ENCODE measurements around the gene TRIM67. TPM values are rescaled to one million over a fixed set of nuclear protein-coding genes. Genes with fewer than 3 reads are reported as not detected.
A peak's percentile ranks its signal among the peaks of the same experiment; 100 is the strongest.
"Not testable (repeated sequence)": the region's sequence is repeated elsewhere in the genome, so short reads cannot be mapped to it uniquely, and the experiment has no call there.

The TRIM67 gene
- total RNA-seq, 2 experiments from 2014 or later: not detected

GRCh38 chr1:231203259-231204057, 41.6 kb downstream of the TRIM67 start:
- no peak for DNase-seq
- H3K36me3 Mint-ChIP-seq (ENCODE audit: low read depth): no peaks in the 10 kb centered on the region
- no peaks in the 10 kb centered on the region for H3K9me3 Mint-ChIP-seq
- intact Hi-C loops (cut with micrococcal nuclease): no loop called here
- H3K4me3 Mint-ChIP-seq: no peak overlapping the region
- H3K27ac Mint-ChIP-seq: no peak overlapping the region
- CTCF ChIA-PET: no interaction called here
- no peaks in the 10 kb centered on the region for H3K27me3 Mint-ChIP-seq (ENCODE audit: low read depth)
- peaks cover 4% of the 10 kb centered on the region for H3K4me1 Mint-ChIP-seq (ENCODE audit: low read depth)

- CTCF ChIA-PET: no interaction called here
Measured at GRCh38 chr1:231206856-231207255, 45.0 kb downstream of the TRIM67 start.

GRCh38 chr1:231207437-231207836, 45.6 kb downstream of the TRIM67 start:
- Mint-ChIP-seq H3K27me3 (ENCODE audit: low read depth) (no peaks in the 10 kb centered on the region), H3K9me3 (no peaks in the 10 kb centered on the region), H3K27ac (no peak overlapping the region), H3K4me1 (ENCODE audit: low read depth) (peaks cover 6% of the 10 kb centered on the region), H3K36me3 (ENCODE audit: low read depth) (no peaks in the 10 kb centered on the region), H3K4me3 (no peak overlapping the region)
- no peak for DNase-seq
- CTCF ChIA-PET: no interaction called here
- intact Hi-C loops (cut with micrococcal nuclease): no loop called here

More at GRCh38 chr1:231206856-231207255, 45.0 kb downstream of the TRIM67 start:
- no peak for DNase-seq
- no peaks in the 10 kb centered on the region for H3K9me3 Mint-ChIP-seq
- no peak overlapping the region for H3K27ac Mint-ChIP-seq
- intact Hi-C loops (cut with micrococcal nuclease): no loop called here
- peaks cover 7% of the 10 kb centered on the region for H3K4me1 Mint-ChIP-seq (ENCODE audit: low read depth)
- H3K36me3 Mint-ChIP-seq (ENCODE audit: low read depth): no peaks in the 10 kb centered on the region
- H3K4me3 Mint-ChIP-seq: no peak overlapping the region
- no peaks in the 10 kb centered on the region for H3K27me3 Mint-ChIP-seq (ENCODE audit: low read depth)

- no peak for DNase-seq
- Mint-ChIP-seq H3K36me3 (ENCODE audit: low read depth) (no peaks in the 10 kb centered on the region), H3K4me3 (no peak overlapping the region), H3K27ac (no peak overlapping the region), H3K4me1 (ENCODE audit: low read depth) (peaks cover 6% of the 10 kb centered on the region), H3K27me3 (ENCODE audit: low read depth) (no peaks in the 10 kb centered on the region), H3K9me3 (no peaks in the 10 kb centered on the region)
- intact Hi-C loops (cut with micrococcal nuclease): no loop called here
- CTCF ChIA-PET: interaction anchor here (1.1 kb wide), 1 partner anchor 291 kb away, joined by 3 read pairs; no protein-coding TSS in a partner anchor
Measured at GRCh38 chr1:231208980-231209379, 47.1 kb downstream of the TRIM67 start.

- intact Hi-C loops (cut with micrococcal nuclease): no loop called here
- no peak for DNase-seq
- peaks cover 6% of the 10 kb centered on the region for H3K4me1 Mint-ChIP-seq (ENCODE audit: low read depth)
- no peak overlapping the region for H3K27ac Mint-ChIP-seq
- no peaks in the 10 kb centered on the region for H3K9me3 Mint-ChIP-seq
- no peaks in the 10 kb centered on the region for H3K27me3 Mint-ChIP-seq (ENCODE audit: low read depth)
- H3K36me3 Mint-ChIP-seq (ENCODE audit: low read depth): no peaks in the 10 kb centered on the region
- no peak overlapping the region for H3K4me3 Mint-ChIP-seq
- CTCF ChIA-PET: interaction anchor here (1.1 to 1.7 kb wide), 3 partner anchors 31 to 296 kb away, joined by 3 to 5 read pairs (median 3); no protein-coding TSS in a partner anchor
Measured at GRCh38 chr1:231209531-231209930, 47.7 kb downstream of the TRIM67 start.

GRCh38 chr1:231210126-231210525, 48.3 kb downstream of the TRIM67 start:
- CTCF ChIA-PET: interaction anchor here (0.6 to 1.7 kb wide), 13 partner anchors 9 to 1069 kb away, joined by 3 to 6 read pairs (median 3); no protein-coding TSS in a partner anchor
- Mint-ChIP-seq H3K9me3 (no peaks in the 10 kb centered on the region), H3K4me3 (no peak overlapping the region), H3K27ac (no peak overlapping the region), H3K36me3 (ENCODE audit: low read depth) (no peaks in the 10 kb centered on the region), H3K27me3 (ENCODE audit: low read depth) (no peaks in the 10 kb centered on the region), H3K4me1 (ENCODE audit: low read depth) (peaks cover 6% of the 10 kb centered on the region)
- intact Hi-C loops (cut with micrococcal nuclease): loop anchor here (2.0 to 10.0 kb wide), 3 partner anchors 118 to 341 kb away; partner anchors contain the start of gene C1orf198
- DNase-seq: no peak

GRCh38 chr1:231211005-231211857, 49.4 kb downstream of the TRIM67 start:
- DNase-seq: peak; percentile 98
- Mint-ChIP-seq H3K27ac (no peak overlapping the region), H3K36me3 (ENCODE audit: low read depth) (no peaks in the 10 kb centered on the region), H3K27me3 (ENCODE audit: low read depth) (no peaks in the 10 kb centered on the region), H3K9me3 (no peaks in the 10 kb centered on the region), H3K4me3 (peak overlapping the region; percentile 77), H3K4me1 (ENCODE audit: low read depth) (peaks cover 7% of the 10 kb centered on the region)
- CTCF ChIA-PET: interaction anchor here (0.5 to 1.7 kb wide), 15 partner anchors 10 to 1067 kb away, joined by 3 to 6 read pairs (median 3); no protein-coding TSS in a partner anchor
- intact Hi-C loops (cut with micrococcal nuclease): loop anchor here (1.0 to 10.0 kb wide), 9 partner anchors 30 to 569 kb away; partner anchors contain the start of genes C1orf198, COG2 and GNPAT

GRCh38 chr1:231212301-231212700, 50.4 kb downstream of the TRIM67 start:
- H3K36me3 Mint-ChIP-seq (ENCODE audit: low read depth); DNase-seq; H3K4me1 Mint-ChIP-seq (ENCODE audit: low read depth); H3K27me3 Mint-ChIP-seq (ENCODE audit: low read depth); H3K9me3 Mint-ChIP-seq; H3K4me3 Mint-ChIP-seq; H3K27ac Mint-ChIP-seq: not testable (repeated sequence)
- CTCF ChIA-PET: interaction anchor here (0.8 kb wide), 1 partner anchor 296 kb away, joined by 3 read pairs; no protein-coding TSS in a partner anchor
- intact Hi-C loops (cut with micrococcal nuclease): loop anchor here (5.0 to 10.0 kb wide), 2 partner anchors 120 to 178 kb away; no protein-coding TSS in a partner anchor

GRCh38 chr1:231213831-231214573, 52.1 kb downstream of the TRIM67 start:
- no peaks in the 10 kb centered on the region for H3K27me3 Mint-ChIP-seq (ENCODE audit: low read depth)
- no peaks in the 10 kb centered on the region for H3K9me3 Mint-ChIP-seq
- H3K4me3 Mint-ChIP-seq: no peak overlapping the region
- peaks cover 7% of the 10 kb centered on the region for H3K4me1 Mint-ChIP-seq (ENCODE audit: low read depth)
- no peak overlapping the region for H3K27ac Mint-ChIP-seq
- H3K36me3 Mint-ChIP-seq (ENCODE audit: low read depth): no peaks in the 10 kb centered on the region
- intact Hi-C loops (cut with micrococcal nuclease): loop anchor here (5.0 to 10.0 kb wide), 2 partner anchors 122 to 179 kb away; no protein-coding TSS in a partner anchor
- CTCF ChIA-PET: interaction anchor here (0.7 to 0.8 kb wide), 2 partner anchors 28 to 60 kb away, joined by 3 read pairs; no protein-coding TSS in a partner anchor
- DNase-seq: no peak

- H3K36me3 Mint-ChIP-seq (ENCODE audit: low read depth): no peaks in the 10 kb centered on the region
- CTCF ChIA-PET: no interaction called here
- H3K9me3 Mint-ChIP-seq: no peaks in the 10 kb centered on the region
- intact Hi-C loops (cut with micrococcal nuclease): loop anchor here (5.0 to 10.0 kb wide), 2 partner anchors 123 to 180 kb away; no protein-coding TSS in a partner anchor
- H3K4me3 Mint-ChIP-seq: no peak overlapping the region
- H3K27me3 Mint-ChIP-seq (ENCODE audit: low read depth): no peaks in the 10 kb centered on the region
- DNase-seq: no peak
- H3K27ac Mint-ChIP-seq: no peak overlapping the region
- peaks cover 7% of the 10 kb centered on the region for H3K4me1 Mint-ChIP-seq (ENCODE audit: low read depth)
Measured at GRCh38 chr1:231214918-231215680, 53.2 kb downstream of the TRIM67 start.

Measured in activated naive CD4-positive, alpha-beta T cell treated with anti-CD3 and anti-CD28 coated beads for 36 hours (primary cell).